H1 (cell line): ENCODE results near the gene OR2AG1. TPM values are rescaled to one million over a fixed set of nuclear protein-coding genes. Genes with fewer than 3 reads are reported as not detected.

Experiments
- CTCF ChIA-PET: fragments of 300-600 bp; sonication (Branson Sonifier 250); formaldehyde crosslinking; loops from one replicate; lab custom pipeline; 2021; ENCODE audit not compliant: partially characterized antibody; lab: Charles Lee
- POLR2A ChIA-PET: fragments of 300-600 bp; sonication (Branson Sonifier 250); formaldehyde crosslinking; loops from one replicate; lab custom pipeline; 2021; ENCODE audit warnings: inconsistent platforms; ENCODE audit not compliant: partially characterized antibody; lab: Charles Lee
- DNase-seq, 2 experiments: peaks; one replicate each; pipeline versions ENCODE4 v3.0.0 to v3.0.0-alpha.2; 2010 to 2022; ENCODE audit warnings: low spot score in 2 of 2, low read depth in 1 of 2, mixed read lengths in 1 of 2
- FAIRE-seq: peaks from 2 replicates; lab custom pipeline; 2011; peaks lifted over from hg19 to GRCh38; lab: Jason Lieb, UNC
- H2AFZ ChIP-seq: 2 replicates; pipeline ENCODE4 v1.8.1; 2012; ENCODE audit warnings: low read length, inconsistent platforms
- H2AK5ac ChIP-seq: 2 replicates; pipeline ENCODE4 v1.6.1; 2013; ENCODE audit warnings: low read depth, low read length
- H2BK120ac ChIP-seq: replicated peaks from 2 replicates; pipeline ENCODE3; 2013; ENCODE audit warnings: low read depth, low read length, inconsistent platforms
- H2BK12ac ChIP-seq: 2 replicates; pipeline ENCODE4 v1.6.1; 2013; ENCODE audit warnings: low read depth, low read length
- H2BK15ac ChIP-seq: 2 replicates; pipeline ENCODE4 v1.6.1; 2013; ENCODE audit warnings: low read length
- H2BK20ac ChIP-seq: 2 replicates; pipeline ENCODE4 v1.6.1; 2013; ENCODE audit warnings: low read length
- H2BK5ac ChIP-seq: 2 replicates; pipeline ENCODE4 v1.6.1; 2013; ENCODE audit warnings: low read depth, low read length
- H3K14ac ChIP-seq: 2 replicates; pipeline ENCODE4 v1.6.1; 2013; ENCODE audit warnings: inconsistent platforms; ENCODE audit not compliant: insufficient read length
- H3K18ac ChIP-seq: 2 replicates; pipeline ENCODE4 v1.6.1; 2013; ENCODE audit warnings: low read length; ENCODE audit errors: extremely low read depth
- H3K23ac ChIP-seq: 2 replicates; pipeline ENCODE4 v1.6.1; 2013; ENCODE audit warnings: inconsistent platforms; ENCODE audit not compliant: insufficient read length
- H3K23me2 ChIP-seq: 2 replicates; pipeline ENCODE4 v1.6.1; 2013; ENCODE audit warnings: low read depth, low read length
- H3K27ac ChIP-seq: 2 replicates; pipeline ENCODE4 v1.6.1; 2011; ENCODE audit warnings: low read depth, low read length, inconsistent platforms
- H3K27me3 ChIP-seq, 4 experiments: replicated peaks in 1 of 4; 1 replicate in 1 of 4; 2 replicates in 3 of 4; pipeline versions ENCODE4 v1.6.1 to v1.8.1; 2011 to 2013; ENCODE audit warnings: low read length in 3 of 4, mild to moderate bottlenecking in 3 of 4, inconsistent platforms in 2 of 4, mixed read lengths in 2 of 4, moderate library complexity in 1 of 4; ENCODE audit not compliant: control insufficient read depth in 3 of 4, insufficient read depth in 3 of 4; ENCODE audit errors: extremely low read depth in 1 of 4
- H3K36me3 ChIP-seq, 4 experiments: 2 replicates each; pipeline versions ENCODE4 v1.6.1 to v1.8.1; 2011 to 2013; ENCODE audit warnings: mild to moderate bottlenecking in 4 of 4, low read length in 3 of 4, moderate library complexity in 2 of 4, control low read depth in 1 of 4, inconsistent platforms in 1 of 4; ENCODE audit not compliant: insufficient read depth in 4 of 4, control insufficient read depth in 2 of 4
- H3K4ac ChIP-seq: replicated peaks from 2 replicates; pipeline ENCODE3; 2013; ENCODE audit warnings: low read length, low read depth, mixed read lengths, inconsistent platforms; ENCODE audit not compliant: insufficient read length
- H3K4me1 ChIP-seq, 4 experiments: replicated peaks in 1 of 4; 1 replicate in 1 of 4; 2 replicates in 3 of 4; pipeline versions ENCODE4 v1.6.1 to v1.8.1; 2011 to 2013; ENCODE audit warnings: low read length in 3 of 4, inconsistent platforms in 2 of 4, mixed read lengths in 1 of 4; ENCODE audit not compliant: insufficient read depth in 4 of 4, control insufficient read depth in 3 of 4
- H3K4me2 ChIP-seq, 2 experiments: 2 replicates each; pipeline versions ENCODE4 v1.6.1 to v1.8.1; 2011 to 2013; ENCODE audit warnings: low read depth in 2 of 2, low read length in 2 of 2, control low read depth in 1 of 2, inconsistent platforms in 1 of 2, mild to moderate bottlenecking in 1 of 2; ENCODE audit not compliant: insufficient read depth in 1 of 2
- H3K4me3 ChIP-seq, 4 experiments: fragments of 200-600, 300-600 bp in 1 of 4; sonication (generic), shearing (Covaris generic), sonication (Bioruptor Twin) in 1 of 4; 2 replicates each; pipeline versions ENCODE4 v1.5.1 to v1.8.1; 2011 to 2016; ENCODE audit warnings: low read length in 4 of 4, low read depth in 3 of 4, control low read depth in 2 of 4, inconsistent platforms in 2 of 4, mild to moderate bottlenecking in 2 of 4, mixed read lengths in 1 of 4, moderate library complexity in 1 of 4; ENCODE audit not compliant: insufficient read depth in 2 of 4; ENCODE audit errors: extremely low read depth in 1 of 4
- H3K56ac ChIP-seq: replicated peaks from 2 replicates; pipeline ENCODE3; 2013; ENCODE audit warnings: low read depth, mild to moderate bottlenecking, mixed read lengths, low read length, inconsistent platforms; ENCODE audit not compliant: insufficient read length
- H3K79me1 ChIP-seq: 2 replicates; pipeline ENCODE4 v1.6.1; 2013; ENCODE audit warnings: low read depth, low read length, control low read depth
- H3K79me2 ChIP-seq, 2 experiments: 2 replicates each; pipeline versions ENCODE4 v1.6.1 to v1.8.1; 2012 to 2013; ENCODE audit warnings: low read length in 2 of 2, mild to moderate bottlenecking in 2 of 2, inconsistent platforms in 1 of 2; ENCODE audit not compliant: insufficient read depth in 2 of 2, control insufficient read depth in 1 of 2
- H3K9ac ChIP-seq, 4 experiments: replicated peaks in 1 of 4; 1 replicate in 1 of 4; 2 replicates in 3 of 4; pipeline versions ENCODE4 v1.6.1 to v1.8.1; 2011 to 2013; ENCODE audit warnings: low read depth in 3 of 4, low read length in 3 of 4, control low read depth in 2 of 4, mild to moderate bottlenecking in 2 of 4, moderate library complexity in 2 of 4, inconsistent platforms in 1 of 4; ENCODE audit errors: extremely low read depth in 1 of 4
- H3K9me3 ChIP-seq, 2 experiments: 2 replicates each; pipeline versions ENCODE4 v1.6.1 to v1.8.1; 2012 to 2013; ENCODE audit warnings: mild to moderate bottlenecking in 2 of 2, moderate library complexity in 2 of 2, control low read depth in 1 of 2, inconsistent platforms in 1 of 2, low read depth in 1 of 2, low read length in 1 of 2, mixed read lengths in 1 of 2; ENCODE audit not compliant: insufficient read depth in 2 of 2
- H4K20me1 ChIP-seq, 2 experiments: replicated peaks in 1 of 2; 2 replicates each; pipeline versions ENCODE3 to v1.8.1; 2011 to 2013; ENCODE audit warnings: inconsistent platforms in 2 of 2, low read length in 2 of 2, mild to moderate bottlenecking in 1 of 2; ENCODE audit not compliant: insufficient read depth in 2 of 2, control insufficient read depth in 1 of 2
- H4K5ac ChIP-seq: 2 replicates; pipeline ENCODE4 v1.6.1; 2013; ENCODE audit warnings: low read length, low read depth, mixed read lengths, inconsistent platforms; ENCODE audit not compliant: insufficient read length
- H4K8ac ChIP-seq: 2 replicates; pipeline ENCODE4 v1.8.0; 2013; ENCODE audit warnings: mild to moderate bottlenecking, moderate library complexity, low read length, inconsistent platforms; ENCODE audit not compliant: insufficient read depth; ENCODE audit errors: extremely low read depth
- H4K91ac ChIP-seq: replicated peaks from 2 replicates; pipeline ENCODE3; 2013; ENCODE audit warnings: low read length, mixed read lengths, inconsistent platforms; ENCODE audit not compliant: insufficient read length
- BCL11A ChIP-seq, 2 experiments: IDR thresholded peaks; one replicate each; pipeline ENCODE4 v1.6.1; 2011; ENCODE audit warnings: low read depth in 2 of 2, low read length in 2 of 2, mild to moderate bottlenecking in 2 of 2
- EZH2 ChIP-seq: fragments of 200-600 bp; sonication (generic); IDR thresholded peaks from 2 replicates; pipeline ENCODE4 v1.7.1; 2012; ENCODE audit warnings: low read depth, mild to moderate bottlenecking, moderate library complexity, low read length, inconsistent platforms; ENCODE audit not compliant: severe bottlenecking
- RAD21 ChIP-seq, 2 experiments: IDR thresholded peaks in 1 of 2; conservative IDR thresholded peaks in 1 of 2; 2 replicates each; pipeline ENCODE4 v1.6.1; 2011; ENCODE audit warnings: low read depth in 2 of 2, low read length in 2 of 2, improper control_type of control experiment in 1 of 2, inconsistent platforms in 1 of 2, mild to moderate bottlenecking in 1 of 2, moderate library complexity in 1 of 2
- SP4 ChIP-seq: IDR thresholded peaks from 2 replicates; pipeline ENCODE4 v1.6.1; 2012; ENCODE audit warnings: low read length, inconsistent platforms
- WGBS, 2 experiments: shearing (Covaris generic) in 1 of 2; methylation state at CpG; one replicate each; pipeline versions ENCODE4 v1.1.6 to v1.1.7; 2013 to 2015; ENCODE audit warnings: low lambda C conversion rate in 2 of 2, mixed read lengths in 2 of 2, inconsistent platforms in 1 of 2, low coverage in 1 of 2, missing lambda C conversion rate in 1 of 2; ENCODE audit not compliant: insufficient replicate concordance in 2 of 2, insufficient coverage in 1 of 2, insufficient read length in 1 of 2; ENCODE audit errors: extremely low coverage in 1 of 2, missing lambda C conversion rate in 1 of 2; 5-methylcytosine and 5-hydroxymethylcytosine counted together
- polyA plus RNA-seq, 7 experiments: library from polyadenylated mRNA; depleted of rRNA in 3 of 7; stranded (reverse) in 5 of 7; unstranded in 2 of 7; fragments of >200 nt in 5 of 7; fragments of 200-250 nt in 2 of 7; gene quantifications; 1 replicate in 5 of 7; 2 replicates in 1 of 7; 4 replicates in 1 of 7; pipeline versions ENCODE4 v1.2.1 to v1.2.3, GENCODE V29; 2011 to 2013; ENCODE audit warnings: missing spikeins in 2 of 7, mixed read lengths in 2 of 7
- total RNA-seq: library from RNA; stranded (reverse); fragmentation: NEBNext Ultra II Directional; extraction: Animal tissue kit (Norgen Biotek cat#: 25700); gene quantifications from 2 replicates; pipeline ENCODE4 v1.2.1, GENCODE V29; 2021
- TF ChIP-seq, protein P1 (sequence below), 3 experiments: IDR thresholded peaks; 1 replicate in 2 of 3; 2 replicates in 1 of 3; pipeline versions ENCODE4 v1.5.1 to v1.6.1; 2011; ENCODE audit warnings: low read length in 3 of 3, mild to moderate bottlenecking in 3 of 3, inconsistent platforms in 2 of 3, low read depth in 1 of 3, moderate library complexity in 1 of 3; ENCODE audit not compliant: insufficient read depth in 1 of 3; ENCODE audit errors: control extremely low read depth in 1 of 3
- TF ChIP-seq, protein P2 (sequence below): IDR thresholded peaks from 2 replicates; pipeline ENCODE4 v1.6.1; 2011; ENCODE audit warnings: low read depth, mild to moderate bottlenecking, low read length; ENCODE audit not compliant: insufficient read depth

OR2AG1 gene
- total and polyA plus RNA-seq, 2 of the 8 experiments (the other 6 are each of a cell fraction or from before 2014, with no cell fraction given) = not detected

DNA sequence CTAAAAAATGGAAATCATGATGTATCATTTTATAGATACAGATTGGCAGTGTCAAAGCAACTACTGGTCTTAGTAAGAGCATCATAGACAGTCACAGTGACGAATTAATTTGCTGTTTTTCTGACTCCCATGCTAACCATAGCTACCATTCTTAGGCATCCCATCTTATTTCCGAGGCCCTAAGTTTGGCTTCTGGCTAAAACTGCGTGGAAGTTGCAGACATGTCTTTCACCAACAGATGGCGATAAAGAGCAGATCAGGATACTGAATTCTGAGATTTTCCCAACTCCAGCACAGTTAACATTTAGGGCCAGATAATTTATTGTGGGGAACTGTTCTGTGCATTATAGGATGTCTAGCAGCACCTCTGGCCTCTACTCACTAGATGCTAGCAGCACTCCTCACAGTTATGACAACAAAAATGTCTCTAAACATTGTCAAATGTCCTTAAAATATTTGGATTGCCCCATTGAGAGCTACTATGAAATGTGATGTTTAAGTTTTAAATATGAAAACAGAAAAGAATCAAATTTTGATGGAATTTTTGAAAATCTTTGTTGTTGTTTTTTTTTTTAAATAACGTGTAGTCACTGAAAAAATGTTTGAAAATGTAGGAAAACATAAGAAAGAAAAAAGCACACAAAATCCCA, 27.4 kb upstream of the OR2AG1 start:
- TF ChIP-seq EZH2 (no peak), SP4 (no peak), BCL11A (IDR thresholded peaks at IDR 0.05; ENCODE audit: low read depth in 2 of 2, low read length in 2 of 2) (no peak), RAD21 (IDR thresholded peaks at IDR 0.05 in 1 of 2, conservative IDR thresholded peaks at IDR 0.05 in 1 of 2; ENCODE audit: low read depth in 2 of 2, low read length in 2 of 2) (peak; percentile 41 to 55)
- TF ChIP-seq, protein P1, sequence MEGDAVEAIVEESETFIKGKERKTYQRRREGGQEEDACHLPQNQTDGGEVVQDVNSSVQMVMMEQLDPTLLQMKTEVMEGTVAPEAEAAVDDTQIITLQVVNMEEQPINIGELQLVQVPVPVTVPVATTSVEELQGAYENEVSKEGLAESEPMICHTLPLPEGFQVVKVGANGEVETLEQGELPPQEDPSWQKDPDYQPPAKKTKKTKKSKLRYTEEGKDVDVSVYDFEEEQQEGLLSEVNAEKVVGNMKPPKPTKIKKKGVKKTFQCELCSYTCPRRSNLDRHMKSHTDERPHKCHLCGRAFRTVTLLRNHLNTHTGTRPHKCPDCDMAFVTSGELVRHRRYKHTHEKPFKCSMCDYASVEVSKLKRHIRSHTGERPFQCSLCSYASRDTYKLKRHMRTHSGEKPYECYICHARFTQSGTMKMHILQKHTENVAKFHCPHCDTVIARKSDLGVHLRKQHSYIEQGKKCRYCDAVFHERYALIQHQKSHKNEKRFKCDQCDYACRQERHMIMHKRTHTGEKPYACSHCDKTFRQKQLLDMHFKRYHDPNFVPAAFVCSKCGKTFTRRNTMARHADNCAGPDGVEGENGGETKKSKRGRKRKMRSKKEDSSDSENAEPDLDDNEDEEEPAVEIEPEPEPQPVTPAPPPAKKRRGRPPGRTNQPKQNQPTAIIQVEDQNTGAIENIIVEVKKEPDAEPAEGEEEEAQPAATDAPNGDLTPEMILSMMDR (IDR thresholded peaks at IDR 0.05; ENCODE audit: control extremely low read depth in 1 of 3, insufficient read depth in 1 of 3, low read depth in 1 of 3, low read length in 3 of 3) = peak in 2 of 3 experiments; percentile 71 to 86; a peak in 3 of 4 replicates
- TF ChIP-seq, protein P2, sequence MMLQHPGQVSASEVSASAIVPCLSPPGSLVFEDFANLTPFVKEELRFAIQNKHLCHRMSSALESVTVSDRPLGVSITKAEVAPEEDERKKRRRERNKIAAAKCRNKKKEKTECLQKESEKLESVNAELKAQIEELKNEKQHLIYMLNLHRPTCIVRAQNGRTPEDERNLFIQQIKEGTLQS = no peak
- no peak overlapping the region for H4K5ac ChIP-seq
- H3K4me1 ChIP-seq = no peaks in the 10 kb centered on the region
- no peak overlapping the region for H4K91ac ChIP-seq
- H3K23me2 ChIP-seq = no peaks in the 10 kb centered on the region
- no peak overlapping the region for H2AFZ ChIP-seq
- no peak overlapping the region for H4K8ac ChIP-seq
- no peak overlapping the region for H3K27ac ChIP-seq
- peak in 1 of 2 experiments; percentile 63 for DNase-seq
- CTCF ChIA-PET = interaction anchor here (0.7 to 8.4 kb wide), 47 partner anchors 11 to 667 kb away, joined by 3 to 110 read pairs (median 4); partner anchors contain the start of genes MRPL17, OR2AG2 and ZNF215
- no peak overlapping the region for H3K9ac ChIP-seq
- WGBS, 2 experiments = 22% methylated on average over 5 of the region's 5 CpGs; no CpG with 5 or more reads in 1 of the 2 experiments
- H2BK20ac ChIP-seq = no peak overlapping the region
- POLR2A ChIA-PET = no interaction called here
- H3K36me3 ChIP-seq = no peaks in the 10 kb centered on the region
- no peak overlapping the region for H3K4me2 ChIP-seq
- no peak overlapping the region for H2BK5ac ChIP-seq
- H3K4ac ChIP-seq = no peak overlapping the region
- no peaks in the 10 kb centered on the region for H3K79me1 ChIP-seq
- no peak overlapping the region for H3K23ac ChIP-seq
- H3K9me3 ChIP-seq = no peaks in the 10 kb centered on the region
- no peak overlapping the region for H2BK12ac ChIP-seq
- peak; percentile 96 for FAIRE-seq
- H2AK5ac ChIP-seq = no peak overlapping the region
- H3K18ac ChIP-seq = no peak overlapping the region
- H4K20me1 ChIP-seq = no peaks in the 10 kb centered on the region
- H3K27me3 ChIP-seq = no peaks in the 10 kb centered on the region
- no peak overlapping the region for H3K4me3 ChIP-seq
- H3K79me2 ChIP-seq = no peaks in the 10 kb centered on the region
- H3K14ac ChIP-seq = no peak overlapping the region
- no peak overlapping the region for H3K56ac ChIP-seq
- no peak overlapping the region for H2BK120ac ChIP-seq
- H2BK15ac ChIP-seq = no peak overlapping the region
